AG04450 (cell line): Measurements from ENCODE around the gene AP3M1. TPM values are rescaled to one million over a fixed set of nuclear protein-coding genes. Genes with fewer than 3 reads are reported as not detected.

Source experiments
- CTCF ChIA-PET: fragments of 300-600, 350-600 bp; formaldehyde crosslinking; extraction: SDS; loops from one replicate; lab custom pipeline; 2022; ENCODE audit warnings: antibody characterized with exemption, inconsistent platforms; lab: Charles Lee
- POLR2A ChIA-PET: fragments of 350-600 bp; formaldehyde crosslinking; extraction: SDS; loops from one replicate; lab custom pipeline; 2021; ENCODE audit warnings: antibody characterized with exemption, inconsistent platforms; lab: Yijun Ruan, JAX
- DNase-seq: peaks from one replicate; pipeline ENCODE4 v3.0.0-alpha.2; 2011; ENCODE audit warnings: low read depth, low spot score
- H3K27ac ChIP-seq: one replicate; pipeline ENCODE4 v1.5.1; 2012; ENCODE audit warnings: low read depth, low read length, control low read depth
- H3K27me3 ChIP-seq: one replicate; pipeline ENCODE4 v1.6.0; 2012; ENCODE audit warnings: low read length; ENCODE audit not compliant: control insufficient read depth, insufficient read depth
- H3K4me3 ChIP-seq: 2 replicates; pipeline ENCODE4 v1.5.1; 2011; ENCODE audit warnings: mild to moderate bottlenecking, low read depth, low read length, control low read depth
- H3K9me3 ChIP-seq: 2 replicates; pipeline ENCODE4 v1.5.1; 2012; ENCODE audit warnings: low read length; ENCODE audit not compliant: control insufficient read depth, insufficient read depth
- polyA plus RNA-seq: library from polyadenylated mRNA; depleted of rRNA; stranded (reverse); fragments of >200 nt; gene quantifications from 2 replicates; pipeline ENCODE4 v1.2.3, GENCODE V29; 2011; rRNA removed
- TF ChIP-seq, protein P1 (sequence below): IDR thresholded peaks from 2 replicates; pipeline ENCODE4 v1.5.1; 2011; ENCODE audit warnings: low read depth, low read length, control low read depth, inconsistent platforms

AP3M1 gene
- polyA plus RNA-seq, 1 experiment: 70.7 TPM

GRCh38 chr10:74076961-74077360 is 73.7 kb downstream of the AP3M1 start:
- Histone ChIP-seq H3K27me3 (no peaks in the 10 kb centered on the region), H3K4me3 (no peak overlapping the region), H3K27ac (no peak overlapping the region), H3K9me3 (no peaks in the 10 kb centered on the region)
- DNase-seq: no peak
- CTCF ChIA-PET: interaction anchor here (1.2 to 3.5 kb wide), 4 partner anchors 23 to 191 kb away, joined by 3 to 12 read pairs (median 4); no protein-coding TSS in a partner anchor
- TF ChIP-seq, protein P1, sequence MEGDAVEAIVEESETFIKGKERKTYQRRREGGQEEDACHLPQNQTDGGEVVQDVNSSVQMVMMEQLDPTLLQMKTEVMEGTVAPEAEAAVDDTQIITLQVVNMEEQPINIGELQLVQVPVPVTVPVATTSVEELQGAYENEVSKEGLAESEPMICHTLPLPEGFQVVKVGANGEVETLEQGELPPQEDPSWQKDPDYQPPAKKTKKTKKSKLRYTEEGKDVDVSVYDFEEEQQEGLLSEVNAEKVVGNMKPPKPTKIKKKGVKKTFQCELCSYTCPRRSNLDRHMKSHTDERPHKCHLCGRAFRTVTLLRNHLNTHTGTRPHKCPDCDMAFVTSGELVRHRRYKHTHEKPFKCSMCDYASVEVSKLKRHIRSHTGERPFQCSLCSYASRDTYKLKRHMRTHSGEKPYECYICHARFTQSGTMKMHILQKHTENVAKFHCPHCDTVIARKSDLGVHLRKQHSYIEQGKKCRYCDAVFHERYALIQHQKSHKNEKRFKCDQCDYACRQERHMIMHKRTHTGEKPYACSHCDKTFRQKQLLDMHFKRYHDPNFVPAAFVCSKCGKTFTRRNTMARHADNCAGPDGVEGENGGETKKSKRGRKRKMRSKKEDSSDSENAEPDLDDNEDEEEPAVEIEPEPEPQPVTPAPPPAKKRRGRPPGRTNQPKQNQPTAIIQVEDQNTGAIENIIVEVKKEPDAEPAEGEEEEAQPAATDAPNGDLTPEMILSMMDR: no peak
- POLR2A ChIA-PET: interaction anchor here (0.6 kb wide), 1 partner anchor 15 kb away, joined by 4 read pairs; no protein-coding TSS in a partner anchor

DNA sequence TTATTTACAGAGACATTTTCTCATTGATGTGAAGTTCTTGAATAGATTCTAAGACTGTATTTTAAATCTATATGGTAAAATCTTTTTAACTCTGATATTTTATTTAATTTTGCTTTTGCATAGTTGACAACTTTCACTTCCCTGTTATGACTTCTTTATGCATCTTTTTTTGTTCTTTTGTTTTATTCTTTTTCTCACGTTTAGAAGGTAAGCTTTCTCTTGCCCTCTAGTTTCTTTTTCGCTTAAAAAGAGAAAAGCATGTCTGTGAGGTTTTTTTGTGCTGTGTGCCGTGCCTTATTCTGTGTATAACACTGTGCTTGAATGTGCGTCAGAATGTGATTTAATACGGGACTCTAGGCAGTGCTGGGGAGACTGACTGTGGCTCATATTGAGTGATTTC is 74.7 kb downstream of the AP3M1 start:
- ChIA-PET POLR2A (no interaction called here), CTCF (interaction anchor here (0.6 to 3.5 kb wide), 5 partner anchors 22 to 190 kb away, joined by 3 to 12 read pairs (median 4); no protein-coding TSS in a partner anchor)
- Histone ChIP-seq H3K4me3 (no peak overlapping the region), H3K27me3 (no peaks in the 10 kb centered on the region), H3K27ac (peak overlapping the region; percentile 3), H3K9me3 (no peaks in the 10 kb centered on the region)
- no peak for DNase-seq
- TF ChIP-seq, protein P1: no peak

GRCh38 chr10:74072503-74072902 is 78.1 kb downstream of the AP3M1 start:
- POLR2A ChIA-PET: interaction anchor here (0.8 kb wide), 1 partner anchor 25 kb away, joined by 4 read pairs; no protein-coding TSS in a partner anchor
- Histone ChIP-seq H3K4me3 (no peak overlapping the region), H3K27ac (no peak overlapping the region), H3K9me3 (no peaks in the 10 kb centered on the region), H3K27me3 (no peaks in the 10 kb centered on the region)
- TF ChIP-seq, protein P1: no peak
- CTCF ChIA-PET: interaction anchor here (2.0 to 2.8 kb wide), 2 partner anchors 8 to 132 kb away, joined by 7 to 17 read pairs; no protein-coding TSS in a partner anchor
- no peak for DNase-seq

- Histone ChIP-seq H3K27me3 (no peaks in the 10 kb centered on the region), H3K4me3 (no peak overlapping the region), H3K9me3 (no peaks in the 10 kb centered on the region), H3K27ac (peak overlapping the region; percentile 68)
- POLR2A ChIA-PET: interaction anchor here (0.6 to 2.1 kb wide), 6 partner anchors 15 to 184 kb away, joined by 3 to 7 read pairs (median 4); no protein-coding TSS in a partner anchor
- CTCF ChIA-PET: interaction anchor here (1.0 to 2.8 kb wide), 2 partner anchors 10 to 185 kb away, joined by 3 to 17 read pairs; no protein-coding TSS in a partner anchor
- DNase-seq: peak; percentile 82
- TF ChIP-seq, protein P1: no peak
Measured at GRCh38 chr10:74071157-74071556, 79.5 kb downstream of the AP3M1 start.

Other genes starting within 250 kb of the AP3M1 start
- gene PLAU, start 239.7 kb downstream of the AP3M1 start, polyA plus RNA-seq: 241 and 329 TPM in 2 replicates
- 313 and 327 TPM in 2 replicates for gene VCL, start 152.7 kb downstream of the AP3M1 start, polyA plus RNA-seq
- 31.3 and 41.9 TPM in 2 replicates for gene ADK, start 393 bp upstream of the AP3M1 start, polyA plus RNA-seq